ENCODE results near the gene ORC3. TPM values are rescaled to one million over a fixed set of nuclear protein-coding genes. Genes with fewer than 3 reads are reported as not detected.

The ORC3 gene
- total RNA-seq (2014; rRNA removed; shearing (Covaris generic)) (34.7 and 35.3 TPM in 2 replicates), polyA plus RNA-seq (2016; fragmentation: Nextera tagmentation; extraction: Ambion mirVana) (32.4 and 34.4 TPM in 2 replicates)

DNA sequence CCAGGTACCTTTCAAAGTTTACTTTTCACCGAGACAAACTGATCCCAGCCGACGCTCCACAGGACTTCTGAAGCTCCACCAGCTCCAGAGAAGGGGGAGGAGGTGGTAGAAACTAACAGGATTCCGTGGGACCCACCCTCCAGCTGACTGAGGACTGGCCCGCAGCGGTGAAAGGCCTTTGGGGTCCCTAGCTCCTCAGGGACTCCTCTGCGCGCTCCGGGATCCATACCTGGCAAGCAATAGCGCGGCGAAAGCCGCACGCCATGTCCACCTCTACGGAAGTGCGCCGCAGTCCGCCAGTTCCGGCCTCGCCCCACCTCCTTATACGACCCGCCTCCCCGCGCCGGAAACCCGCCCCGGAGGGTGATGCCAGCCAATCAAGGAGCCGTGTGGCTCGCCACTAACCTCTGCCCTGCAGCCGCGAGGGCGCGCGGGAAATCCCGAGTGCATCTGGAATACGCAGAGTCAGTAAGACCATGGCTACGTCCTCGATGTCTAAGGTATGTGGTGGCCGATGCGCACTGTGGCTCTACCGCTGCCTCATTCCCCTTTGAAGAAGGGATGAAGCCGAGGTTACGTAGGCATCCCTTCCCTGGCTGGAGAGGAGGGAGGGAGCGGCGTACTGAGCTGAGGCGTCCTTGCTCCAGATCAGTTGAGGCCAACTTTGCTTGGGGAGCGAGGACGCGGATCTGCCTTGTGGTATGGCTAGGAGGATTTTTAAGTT is at the start of gene ORC3, which contains the start of gene RARS2:
ORC3 (plus strand) TSS at position 443 of the 724 bp plus-strand sequence; CDS start at position 477, 34 bp downstream.
RARS2 (minus strand) TSS at position 295 of the 724 bp plus-strand sequence; CDS start at position 265, 30 bp downstream.
- peak; percentile 99 for DNase-seq
- WGBS, 2 experiments (ENCODE audit: low coverage in 1 of 2, low lambda C conversion rate in 2 of 2, missing lambda C conversion rate in 2 of 2) = 0 to 2% methylated on average over 35 to 42 of the region's 49 CpGs
- in situ Hi-C loops (cut with MboI) = no loop called here

DNA sequence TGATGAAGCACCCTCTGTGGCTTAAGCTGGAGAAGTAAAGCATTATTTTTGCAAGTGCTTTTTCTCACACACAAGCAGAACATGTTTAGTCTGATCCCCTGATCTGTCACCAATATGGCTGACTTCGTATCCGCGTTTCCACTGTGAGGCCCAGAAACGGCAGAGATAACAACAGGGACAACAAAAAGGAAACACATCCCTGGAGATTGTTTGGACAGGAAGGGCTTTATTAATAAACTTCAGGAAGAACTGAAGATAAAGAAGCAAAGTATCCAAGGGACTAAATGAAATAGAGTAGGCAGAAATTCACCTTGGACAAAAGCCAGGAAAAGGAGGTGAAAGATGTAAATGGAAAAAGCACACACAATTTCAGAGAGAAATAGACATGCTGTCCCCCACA is 49.4 kb upstream of the ORC3 start:
- no peaks in the 10 kb centered on the region for H3K9me3 ChIP-seq (ENCODE audit: low read depth)
- H3K9ac ChIP-seq = no peak overlapping the region
- no peaks in the 10 kb centered on the region for H4K20me1 ChIP-seq (ENCODE audit: insufficient read depth)
- no peak overlapping the region for H3K27ac ChIP-seq
- peaks cover 65% of the 10 kb centered on the region for H3K36me3 ChIP-seq (ENCODE audit: low read depth)
- in situ Hi-C loops (cut with MboI) = no loop called here
- no peaks in the 10 kb centered on the region for H3F3A ChIP-seq (ENCODE audit: insufficient read depth)
- peaks cover 9% of the 10 kb centered on the region; the same call in 1 of the 2 replicates for H3K4me1 ChIP-seq (ENCODE audit: insufficient read depth)
- H3K4me2 ChIP-seq (ENCODE audit: unreplicated experiment) = no peak overlapping the region
- H2AFZ ChIP-seq = no peak overlapping the region
- no peak overlapping the region for H3K4me3 ChIP-seq
- no peaks in the 10 kb centered on the region for H3K9me2 ChIP-seq (ENCODE audit: insufficient read depth)
- DNase-seq = no peak
- WGBS, 2 experiments (ENCODE audit: low coverage in 1 of 2, low lambda C conversion rate in 2 of 2, missing lambda C conversion rate in 2 of 2) = 97 to 99% methylated on average over 4 of the region's 4 CpGs
- peaks cover 20% of the 10 kb centered on the region for H3K79me2 ChIP-seq (ENCODE audit: insufficient read depth)
- H3K27me3 ChIP-seq (replicated peaks; ENCODE audit: insufficient read depth) = no peaks in the 10 kb centered on the region
- TF ChIP-seq EZH2phosphoT487 (IDR thresholded peaks at IDR 0.05; ENCODE audit: insufficient read depth, low read depth) (no peak), EZH2 (IDR thresholded peaks at IDR 0.05; ENCODE audit: insufficient read depth, poor library complexity, severe bottlenecking) (no peak)

More for the DNA sequence above, at the start of gene ORC3, which contains the start of gene RARS2:
- Histone ChIP-seq H3K9me2 (ENCODE audit: insufficient read depth) (no peaks in the 10 kb centered on the region), H3K27ac (peak within 1 kb of the TSS; percentile 91), H3K4me2 (ENCODE audit: unreplicated experiment) (peak within 1 kb of the TSS; percentile 100), H2AFZ (peak within 1 kb of the TSS; percentile 94), H3K9ac (peak within 1 kb of the TSS; percentile 97), H3K79me2 (ENCODE audit: insufficient read depth) (peaks cover 97% of the 10 kb centered on the region), H3K9me3 (ENCODE audit: low read depth) (no peaks in the 10 kb centered on the region), H3K27me3 (replicated peaks; ENCODE audit: insufficient read depth) (no peaks in the 10 kb centered on the region), H3F3A (ENCODE audit: insufficient read depth) (peaks cover 6% of the 10 kb centered on the region; the same call in 1 of the 2 replicates), H3K36me3 (ENCODE audit: low read depth) (peaks cover 7% of the 10 kb centered on the region; the same call in 1 of the 2 replicates), H3K4me1 (ENCODE audit: insufficient read depth) (peaks cover 24% of the 10 kb centered on the region), H3K4me3 (peak within 1 kb of the TSS; percentile 85), H4K20me1 (ENCODE audit: insufficient read depth) (no peaks in the 10 kb centered on the region)
- TF ChIP-seq EZH2phosphoT487 (IDR thresholded peaks at IDR 0.05; ENCODE audit: insufficient read depth, low read depth) (no peak), EZH2 (IDR thresholded peaks at IDR 0.05; ENCODE audit: insufficient read depth, poor library complexity, severe bottlenecking) (no peak)

DNA sequence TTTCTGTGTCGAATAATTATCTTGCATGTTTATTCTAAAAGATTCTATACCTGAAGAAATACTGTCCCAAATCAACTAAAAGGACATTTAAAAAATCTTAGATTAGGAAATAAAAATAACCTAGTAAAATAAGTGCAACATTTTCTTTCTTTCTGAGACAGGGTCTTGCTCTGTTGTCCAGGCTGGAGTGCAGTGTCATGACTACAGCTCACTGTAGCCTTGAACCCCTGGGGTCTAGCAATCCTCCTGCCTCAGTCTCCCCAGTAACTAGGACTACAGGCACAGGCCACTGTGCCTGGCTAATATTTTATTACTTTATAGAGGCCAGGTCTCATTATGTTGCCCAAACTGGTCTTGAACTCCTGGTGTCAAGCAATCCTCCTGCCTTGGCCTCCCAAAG is 48.9 kb upstream of the ORC3 start:
- Histone ChIP-seq H3K9me2 (ENCODE audit: insufficient read depth) (no peaks in the 10 kb centered on the region), H3K4me1 (ENCODE audit: insufficient read depth) (peaks cover 9% of the 10 kb centered on the region; the same call in 1 of the 2 replicates), H3K79me2 (ENCODE audit: insufficient read depth) (peaks cover 16% of the 10 kb centered on the region), H3K27me3 (replicated peaks; ENCODE audit: insufficient read depth) (no peaks in the 10 kb centered on the region), H3F3A (ENCODE audit: insufficient read depth) (no peaks in the 10 kb centered on the region), H3K4me2 (ENCODE audit: unreplicated experiment) (no peak overlapping the region), H3K9me3 (ENCODE audit: low read depth) (no peaks in the 10 kb centered on the region), H3K9ac (no peak overlapping the region), H2AFZ (no peak overlapping the region), H4K20me1 (ENCODE audit: insufficient read depth) (no peaks in the 10 kb centered on the region), H3K27ac (no peak overlapping the region), H3K4me3 (no peak overlapping the region), H3K36me3 (ENCODE audit: low read depth) (peaks cover 70% of the 10 kb centered on the region)
- DNase-seq = no peak
- 98 to 100% methylated on average over 1 of the region's 1 CpG for WGBS, 2 experiments (ENCODE audit: low coverage in 1 of 2, low lambda C conversion rate in 2 of 2, missing lambda C conversion rate in 2 of 2)
- in situ Hi-C loops (cut with MboI) = no loop called here
- TF ChIP-seq EZH2phosphoT487 (IDR thresholded peaks at IDR 0.05; ENCODE audit: insufficient read depth, low read depth) = no peak
- TF ChIP-seq EZH2 (IDR thresholded peaks at IDR 0.05; ENCODE audit: insufficient read depth, poor library complexity, severe bottlenecking) = no peak

DNA sequence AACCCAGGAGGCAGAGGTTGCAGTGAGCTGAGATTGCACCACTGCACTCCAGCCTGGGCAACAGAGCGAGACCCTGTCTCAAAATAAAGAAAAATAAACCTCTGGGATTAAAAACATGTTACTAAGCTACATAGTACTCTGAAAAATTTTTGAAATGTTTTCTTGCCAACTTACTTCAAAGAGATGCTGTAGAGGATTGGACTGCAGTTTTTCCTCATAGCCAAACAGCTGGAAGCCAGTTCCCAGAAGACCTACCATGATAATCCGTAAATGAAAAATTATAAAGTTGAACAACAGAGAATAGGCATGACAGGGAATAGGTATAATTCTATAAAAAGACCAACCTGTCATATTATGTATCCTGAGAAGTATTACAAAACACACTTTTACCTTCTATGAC is 48.2 kb upstream of the ORC3 start:
- no peaks in the 10 kb centered on the region for H3F3A ChIP-seq (ENCODE audit: insufficient read depth)
- no peak for DNase-seq
- H3K4me2 ChIP-seq (ENCODE audit: unreplicated experiment) = no peak overlapping the region
- no peak overlapping the region for H3K4me3 ChIP-seq
- no peaks in the 10 kb centered on the region for H3K9me2 ChIP-seq (ENCODE audit: insufficient read depth)
- 78 to 80% methylated on average over 2 of the region's 2 CpGs for WGBS, 2 experiments (ENCODE audit: low coverage in 1 of 2, low lambda C conversion rate in 2 of 2, missing lambda C conversion rate in 2 of 2)
- H3K79me2 ChIP-seq (ENCODE audit: insufficient read depth) = peaks cover 13% of the 10 kb centered on the region
- TF ChIP-seq EZH2phosphoT487 (IDR thresholded peaks at IDR 0.05; ENCODE audit: insufficient read depth, low read depth) (no peak), EZH2 (IDR thresholded peaks at IDR 0.05; ENCODE audit: insufficient read depth, poor library complexity, severe bottlenecking) (no peak)
- H3K27me3 ChIP-seq (replicated peaks; ENCODE audit: insufficient read depth) = no peaks in the 10 kb centered on the region
- no peaks in the 10 kb centered on the region for H3K9me3 ChIP-seq (ENCODE audit: low read depth)
- in situ Hi-C loops (cut with MboI) = no loop called here
- no peak overlapping the region for H2AFZ ChIP-seq
- peaks cover 68% of the 10 kb centered on the region for H3K36me3 ChIP-seq (ENCODE audit: low read depth)
- H3K4me1 ChIP-seq (ENCODE audit: insufficient read depth) = peaks cover 7% of the 10 kb centered on the region; the same call in 1 of the 2 replicates
- no peak overlapping the region for H3K27ac ChIP-seq
- no peak overlapping the region for H3K9ac ChIP-seq
- H4K20me1 ChIP-seq (ENCODE audit: insufficient read depth) = no peaks in the 10 kb centered on the region

All from GM23248 (cell line).